Measurements from ENCODE around the gene ZNF566. TPM values are rescaled to one million over a fixed set of nuclear protein-coding genes. Genes with fewer than 3 reads are reported as not detected.

ZNF566 gene
- total RNA-seq, 3 donors from 2014 or later (not counting 1 experiment from before 2014, with no cell fraction given): 7.9 to 16.0 (median 12.4) TPM

DNA sequence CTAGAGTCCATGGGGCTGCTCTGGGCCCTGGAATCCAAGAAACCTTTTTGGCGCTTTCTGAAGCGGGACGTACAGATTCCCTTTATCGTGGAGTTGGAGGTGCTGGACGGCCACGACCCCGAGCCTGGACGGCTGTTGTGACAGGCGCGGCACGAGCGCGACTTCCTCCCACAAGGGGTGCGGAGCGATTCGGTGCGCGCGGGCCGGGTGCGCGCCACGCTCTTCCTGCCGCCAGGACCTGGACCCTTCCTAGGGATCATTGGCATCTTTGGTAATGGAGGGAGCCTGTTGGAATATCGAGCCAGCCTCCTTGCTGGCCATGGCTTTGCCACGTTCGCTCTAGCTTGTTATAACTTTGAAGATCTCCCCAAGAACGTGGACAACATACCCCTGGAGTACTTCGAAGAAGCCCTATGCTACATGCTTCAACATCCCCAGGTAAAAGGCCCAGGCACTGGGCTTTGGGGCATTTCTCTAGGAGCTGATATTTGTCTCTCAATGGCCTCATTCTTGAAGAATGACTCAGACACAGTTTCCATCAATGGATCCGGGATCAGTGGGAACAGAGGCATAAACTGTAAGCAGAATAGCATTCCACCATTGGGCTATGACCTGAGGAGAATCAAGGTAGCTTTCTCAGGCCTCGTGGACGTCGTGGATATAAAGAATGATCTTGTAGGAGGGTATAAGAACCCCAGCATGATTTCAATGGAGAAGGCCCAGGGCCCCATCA is 67.4 kb downstream of the ZNF566 start:
- peaks cover 7% of the 10 kb centered on the region for H3K27me3 ChIP-seq (ENCODE audit: control insufficient read depth, insufficient read depth, low read length)
- Mint-ChIP-seq H3K27ac (no peak overlapping the region), H3K9me3 (peaks cover 0 to 3% of the 10 kb centered on the region in 2 donors), H3K4me1 (peaks cover 20 to 21% of the 10 kb centered on the region in 2 donors), H3K27me3 (ENCODE audit: low read depth in 2 of 2) (peaks cover 21 to 26% of the 10 kb centered on the region in 2 donors), H3K36me3 (no peaks in the 10 kb centered on the region), H3K4me3 (peak overlapping the region; percentile 59)
- no peaks in the 10 kb centered on the region for H3K36me3 ChIP-seq (ENCODE audit: control insufficient read depth, insufficient read depth, low read length)
- ATAC-seq: no peak
- DNase-seq: no peak
- TF ChIP-seq, protein P1, sequence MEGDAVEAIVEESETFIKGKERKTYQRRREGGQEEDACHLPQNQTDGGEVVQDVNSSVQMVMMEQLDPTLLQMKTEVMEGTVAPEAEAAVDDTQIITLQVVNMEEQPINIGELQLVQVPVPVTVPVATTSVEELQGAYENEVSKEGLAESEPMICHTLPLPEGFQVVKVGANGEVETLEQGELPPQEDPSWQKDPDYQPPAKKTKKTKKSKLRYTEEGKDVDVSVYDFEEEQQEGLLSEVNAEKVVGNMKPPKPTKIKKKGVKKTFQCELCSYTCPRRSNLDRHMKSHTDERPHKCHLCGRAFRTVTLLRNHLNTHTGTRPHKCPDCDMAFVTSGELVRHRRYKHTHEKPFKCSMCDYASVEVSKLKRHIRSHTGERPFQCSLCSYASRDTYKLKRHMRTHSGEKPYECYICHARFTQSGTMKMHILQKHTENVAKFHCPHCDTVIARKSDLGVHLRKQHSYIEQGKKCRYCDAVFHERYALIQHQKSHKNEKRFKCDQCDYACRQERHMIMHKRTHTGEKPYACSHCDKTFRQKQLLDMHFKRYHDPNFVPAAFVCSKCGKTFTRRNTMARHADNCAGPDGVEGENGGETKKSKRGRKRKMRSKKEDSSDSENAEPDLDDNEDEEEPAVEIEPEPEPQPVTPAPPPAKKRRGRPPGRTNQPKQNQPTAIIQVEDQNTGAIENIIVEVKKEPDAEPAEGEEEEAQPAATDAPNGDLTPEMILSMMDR (IDR thresholded peaks at IDR 0.05): no peak
- WGBS (ENCODE audit: insufficient coverage): 35% methylated on average over 33 of the region's 33 CpGs
- intact Hi-C loops (cut with micrococcal nuclease): no loop called here
- no peak overlapping the region for H3K4me3 ChIP-seq (ENCODE audit: low read length)
- peaks cover 8% of the 10 kb centered on the region for H3K9me3 ChIP-seq (ENCODE audit: control insufficient read depth, insufficient read depth, low read length)
- no peak overlapping the region for H3K27ac ChIP-seq (ENCODE audit: low read length)
- H3K4me1 ChIP-seq (ENCODE audit: control insufficient read depth, insufficient read depth, low read length): peaks cover 15% of the 10 kb centered on the region

DNA sequence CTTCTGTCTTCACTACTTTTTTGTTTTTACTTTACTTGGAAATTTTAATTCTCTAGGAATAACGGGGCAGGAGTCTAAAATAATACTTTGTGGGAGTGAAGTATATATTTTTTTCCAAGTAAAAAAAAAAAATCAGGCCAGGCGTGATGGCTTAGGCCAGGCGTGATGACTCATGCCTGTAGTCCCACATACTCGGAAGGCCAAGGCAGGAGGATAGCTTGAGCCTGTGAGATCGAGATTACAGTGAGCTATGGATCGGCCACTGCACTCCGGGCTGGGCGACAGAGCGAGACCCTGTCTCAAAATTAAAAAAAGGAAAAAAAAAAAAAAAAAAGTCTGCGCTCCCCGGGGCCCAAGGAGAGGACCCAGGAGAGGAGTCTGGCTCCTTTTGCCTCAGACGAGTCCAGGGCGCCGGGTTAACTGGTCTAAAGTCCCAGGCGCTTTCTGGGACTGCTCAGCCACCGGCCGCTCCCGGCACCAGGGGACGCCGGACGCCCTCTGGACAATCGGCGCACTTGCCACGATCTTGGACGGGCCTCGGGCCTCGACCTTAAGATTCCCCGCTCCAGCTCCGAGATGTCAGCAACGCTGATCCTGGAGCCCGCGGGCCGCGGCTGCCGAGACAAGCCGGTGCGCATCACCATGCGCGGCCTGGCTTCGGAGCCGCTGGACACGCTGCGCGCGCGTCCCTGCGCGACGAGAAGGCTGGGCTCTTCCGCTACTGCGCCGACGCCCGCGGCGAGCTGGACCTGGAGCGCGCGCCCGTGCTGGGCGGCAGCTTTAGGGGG is 68.2 kb downstream of the ZNF566 start:
- peaks cover 0 to 3% of the 10 kb centered on the region in 2 donors for H3K9me3 Mint-ChIP-seq
- H3K4me1 Mint-ChIP-seq: peaks cover 21 to 22% of the 10 kb centered on the region in 2 donors
- H3K27me3 Mint-ChIP-seq (ENCODE audit: low read depth in 2 of 2): peaks cover 21 to 26% of the 10 kb centered on the region in 2 donors
- intact Hi-C loops (cut with micrococcal nuclease): no loop called here
- Histone ChIP-seq H3K36me3 (ENCODE audit: control insufficient read depth, insufficient read depth, low read length) (no peaks in the 10 kb centered on the region), H3K27me3 (ENCODE audit: control insufficient read depth, insufficient read depth, low read length) (peaks cover 7% of the 10 kb centered on the region), H3K4me1 (ENCODE audit: control insufficient read depth, insufficient read depth, low read length) (peaks cover 15% of the 10 kb centered on the region), H3K27ac (ENCODE audit: low read length) (no peak overlapping the region), H3K4me3 (ENCODE audit: low read length) (no peak overlapping the region), H3K9me3 (ENCODE audit: control insufficient read depth, insufficient read depth, low read length) (peaks cover 11% of the 10 kb centered on the region)
- no peaks in the 10 kb centered on the region for H3K36me3 Mint-ChIP-seq
- ATAC-seq (no peak), DNase-seq (no peak)
- H3K4me3 Mint-ChIP-seq: peak overlapping the region; percentile 70
- TF ChIP-seq, protein P1 (IDR thresholded peaks at IDR 0.05): no peak
- no peak overlapping the region for H3K27ac Mint-ChIP-seq
- WGBS (ENCODE audit: insufficient coverage): 27% methylated on average over 61 of the region's 61 CpGs

DNA sequence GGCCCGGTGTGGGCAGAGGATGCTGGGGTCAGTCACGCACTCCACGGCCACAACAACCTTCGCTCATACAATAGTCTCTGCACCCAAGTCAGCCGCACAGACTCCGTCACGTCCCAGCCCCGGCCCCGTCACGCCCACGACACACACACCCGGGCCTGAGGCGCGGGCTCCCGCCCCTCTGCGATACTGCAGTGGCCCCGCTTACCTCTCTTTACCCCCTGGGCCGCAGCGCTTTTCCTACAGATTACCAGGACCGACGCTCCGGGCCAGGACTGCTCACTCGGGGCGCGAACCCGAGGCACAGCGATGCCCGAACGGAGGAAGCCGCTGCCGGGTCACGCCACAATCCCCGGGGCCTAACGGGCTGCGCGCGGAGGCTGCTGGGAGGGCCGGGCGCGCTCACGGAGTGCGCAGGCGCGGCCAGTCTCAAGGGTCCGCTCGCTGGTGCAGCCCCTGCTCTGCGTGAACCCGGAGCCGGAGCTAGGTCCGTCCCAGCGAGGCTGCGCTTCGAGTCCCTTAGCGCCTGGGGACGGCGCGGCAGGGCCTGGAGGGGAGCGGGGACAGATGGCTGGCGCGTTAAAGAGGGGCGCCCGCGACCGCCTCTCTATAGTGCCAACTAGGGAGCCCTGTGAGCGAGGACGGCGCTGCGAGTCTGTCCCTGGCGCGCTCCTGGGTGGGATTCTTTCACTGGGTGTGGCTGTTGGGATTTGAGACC is 70.9 kb downstream of the ZNF566 start, which contains the start of gene ZFP82:
TSS of gene ZFP82 (minus strand) at position 358 of the 715 bp plus-strand sequence. CDS start 8,855 bp downstream, outside the sequence.
- Histone ChIP-seq H3K27me3 (ENCODE audit: control insufficient read depth, insufficient read depth, low read length) (peaks cover 7% of the 10 kb centered on the region), H3K27ac (ENCODE audit: low read length) (peak within 1 kb of the TSS; percentile 91), H3K4me1 (ENCODE audit: control insufficient read depth, insufficient read depth, low read length) (peaks cover 15% of the 10 kb centered on the region), H3K9me3 (ENCODE audit: control insufficient read depth, insufficient read depth, low read length) (peaks cover 8% of the 10 kb centered on the region), H3K36me3 (ENCODE audit: control insufficient read depth, insufficient read depth, low read length) (no peaks in the 10 kb centered on the region), H3K4me3 (ENCODE audit: low read length) (peak within 1 kb of the TSS; percentile 89)
- Mint-ChIP-seq H3K36me3 (no peaks in the 10 kb centered on the region), H3K27me3 (ENCODE audit: low read depth in 2 of 2) (peaks cover 17 to 18% of the 10 kb centered on the region in 2 donors), H3K27ac (peak within 1 kb of the TSS; percentile 94 to 99), H3K4me3 (peak within 1 kb of the TSS; percentile 98), H3K4me1 (peaks cover 21 to 27% of the 10 kb centered on the region in 2 donors), H3K9me3 (no peaks in the 10 kb centered on the region)
- DNase-seq (peak; percentile 66 to 85), ATAC-seq (peak; percentile 89 to 92 (median 89))
- intact Hi-C loops (cut with micrococcal nuclease): no loop called here
- TF ChIP-seq, protein P1 (IDR thresholded peaks at IDR 0.05): no peak
- WGBS (ENCODE audit: insufficient coverage): under 1% methylated on average over 70 of the region's 70 CpGs
